ENCODE measurements around the gene EPHA3. TPM values are rescaled to one million over a fixed set of nuclear protein-coding genes. Genes with fewer than 3 reads are reported as not detected.

The EPHA3 gene
- total and polyA plus RNA-seq, 9 of the 15 experiments (the other 6 are each of a cell fraction or from before 2014, with no cell fraction given), result not detected

- TF ChIP-seq, protein P1, sequence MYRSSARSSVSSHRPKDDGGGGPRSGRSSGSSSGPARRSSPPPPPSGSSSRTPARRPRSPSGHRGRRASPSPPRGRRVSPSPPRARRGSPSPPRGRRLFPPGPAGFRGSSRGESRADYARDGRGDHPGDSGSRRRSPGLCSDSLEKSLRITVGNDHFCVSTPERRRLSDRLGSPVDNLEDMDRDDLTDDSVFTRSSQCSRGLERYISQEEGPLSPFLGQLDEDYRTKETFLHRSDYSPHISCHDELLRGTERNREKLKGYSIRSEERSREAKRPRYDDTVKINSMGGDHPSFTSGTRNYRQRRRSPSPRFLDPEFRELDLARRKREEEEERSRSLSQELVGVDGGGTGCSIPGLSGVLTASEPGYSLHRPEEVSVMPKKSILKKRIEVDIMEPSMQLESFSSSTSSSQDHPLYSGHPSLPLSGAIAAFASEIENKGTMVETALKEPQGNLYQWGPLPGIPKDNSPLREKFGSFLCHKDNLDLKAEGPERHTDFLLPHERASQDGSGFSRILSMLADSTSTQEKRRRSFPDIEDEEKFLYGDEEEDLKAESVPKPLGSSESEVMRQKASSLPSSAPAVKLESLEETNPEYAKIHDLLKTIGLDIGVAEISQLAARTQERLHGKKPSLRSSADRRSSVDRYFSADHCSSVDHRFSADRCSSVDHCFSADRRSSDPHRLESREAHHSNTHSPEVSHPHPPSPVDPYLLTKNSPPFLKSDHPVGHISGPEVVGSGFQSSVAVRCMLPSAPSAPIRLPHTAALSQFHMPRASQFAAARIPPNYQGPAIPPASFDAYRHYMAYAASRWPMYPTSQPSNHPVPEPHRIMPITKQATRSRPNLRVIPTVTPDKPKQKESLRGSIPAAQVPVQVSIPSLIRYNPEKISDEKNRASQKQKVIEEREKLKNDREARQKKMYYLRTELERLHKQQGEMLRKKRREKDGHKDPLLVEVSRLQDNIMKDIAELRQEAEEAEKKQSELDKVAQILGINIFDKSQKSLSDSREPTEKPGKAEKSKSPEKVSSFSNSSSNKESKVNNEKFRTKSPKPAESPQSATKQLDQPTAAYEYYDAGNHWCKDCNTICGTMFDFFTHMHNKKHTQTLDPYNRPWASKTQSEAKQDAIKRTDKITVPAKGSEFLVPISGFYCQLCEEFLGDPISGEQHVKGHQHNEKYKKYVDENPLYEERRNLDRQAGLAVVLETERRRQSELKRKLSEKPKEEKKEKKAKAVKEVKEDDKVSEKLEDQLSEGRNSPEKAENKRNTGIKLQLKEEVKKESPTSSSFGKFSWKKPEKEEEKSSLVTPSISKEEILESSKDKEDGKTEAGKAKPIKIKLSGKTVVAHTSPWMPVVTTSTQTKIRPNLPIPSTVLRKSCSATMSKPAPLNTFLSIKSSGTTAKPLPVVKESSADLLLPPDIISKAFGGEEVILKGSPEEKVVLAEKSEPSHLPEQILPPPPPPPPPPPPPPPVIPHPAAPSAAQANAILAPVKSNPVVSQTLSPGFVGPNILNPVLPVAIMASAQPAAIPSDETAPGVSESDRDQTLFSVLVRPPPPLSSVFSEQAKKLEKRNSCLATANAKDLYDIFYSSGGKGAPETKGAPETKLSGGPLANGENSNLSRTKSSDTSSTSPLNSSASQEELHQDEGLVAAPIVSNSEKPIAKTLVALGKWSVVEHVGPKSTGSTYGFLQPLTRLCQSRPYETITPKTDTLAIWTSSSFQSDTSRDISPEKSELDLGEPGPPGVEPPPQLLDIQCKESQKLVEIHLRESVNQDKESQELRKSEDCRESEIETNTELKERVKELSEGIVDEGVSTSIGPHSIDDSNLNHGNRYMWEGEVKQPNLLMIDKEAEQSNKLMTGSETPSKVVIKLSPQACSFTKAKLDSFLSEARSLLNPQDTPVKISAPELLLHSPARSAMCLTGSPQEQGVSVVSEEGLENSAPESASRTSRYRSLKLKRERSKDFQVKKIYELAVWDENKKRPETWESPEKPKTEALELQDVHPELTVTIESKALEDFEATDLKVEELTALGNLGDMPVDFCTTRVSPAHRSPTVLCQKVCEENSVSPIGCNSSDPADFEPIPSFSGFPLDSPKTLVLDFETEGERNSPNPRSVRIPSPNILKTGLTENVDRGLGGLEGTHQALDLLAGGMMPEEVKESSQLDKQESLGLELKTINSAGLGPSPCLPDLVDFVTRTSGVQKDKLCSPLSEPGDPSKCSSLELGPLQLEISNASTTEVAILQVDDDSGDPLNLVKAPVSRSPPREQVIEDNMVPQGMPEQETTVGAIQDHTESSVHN (IDR thresholded peaks at IDR 0.05; ENCODE audit: borderline replicate concordance in 1 of 2, low read depth in 1 of 2), result no peak
- no peak for TF ChIP-seq ZFPM2 (CRISPR knock-in tag; IDR thresholded peaks at IDR 0.05)
- no peak for TF ChIP-seq SIN3B (IDR thresholded peaks at IDR 0.05; ENCODE audit: low read depth)
- no peak for TF ChIP-seq CREBBP (IDR thresholded peaks at IDR 0.05; ENCODE audit: low read depth, low read length)
- TF ChIP-seq ZNF445 (CRISPR knock-in tag; IDR thresholded peaks at IDR 0.05; ENCODE audit: low read depth), result no peak
- TF ChIP-seq ZKSCAN8 (CRISPR knock-in tag; IDR thresholded peaks at IDR 0.05), result no peak
- no peak for TF ChIP-seq RBM17 (IDR thresholded peaks at IDR 0.05; ENCODE audit: borderline replicate concordance, low read depth, low read length)
- no peak for TF ChIP-seq RBM25 (IDR thresholded peaks at IDR 0.05; ENCODE audit: low read depth, low read length, severe bottlenecking)
- TF ChIP-seq, protein P2, sequence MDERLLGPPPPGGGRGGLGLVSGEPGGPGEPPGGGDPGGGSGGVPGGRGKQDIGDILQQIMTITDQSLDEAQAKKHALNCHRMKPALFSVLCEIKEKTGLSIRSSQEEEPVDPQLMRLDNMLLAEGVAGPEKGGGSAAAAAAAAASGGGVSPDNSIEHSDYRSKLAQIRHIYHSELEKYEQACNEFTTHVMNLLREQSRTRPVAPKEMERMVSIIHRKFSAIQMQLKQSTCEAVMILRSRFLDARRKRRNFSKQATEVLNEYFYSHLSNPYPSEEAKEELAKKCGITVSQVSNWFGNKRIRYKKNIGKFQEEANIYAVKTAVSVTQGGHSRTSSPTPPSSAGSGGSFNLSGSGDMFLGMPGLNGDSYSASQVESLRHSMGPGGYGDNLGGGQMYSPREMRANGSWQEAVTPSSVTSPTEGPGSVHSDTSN (CRISPR knock-in tag; IDR thresholded peaks at IDR 0.05; ENCODE audit: low read depth), result no peak
- TF ChIP-seq, protein P2 (tag; conservative IDR thresholded peaks at IDR 0.05; ENCODE audit: low read depth), result no peak
- no peak for TF ChIP-seq ZNF239 (CRISPR knock-in tag; IDR thresholded peaks at IDR 0.05)
- no peak for TF ChIP-seq CREB1 (IDR thresholded peaks at IDR 0.05)
- TF ChIP-seq CREB1 (CRISPR knock-in tag; IDR thresholded peaks at IDR 0.05), result no peak
- TF ChIP-seq CBFB (CRISPR knock-in tag; IDR thresholded peaks at IDR 0.05), result no peak
Measured at GRCh38 chr3:89116476-89116875, 9.1 kb downstream of the EPHA3 start (continued).

All from K562 (cell line).